Natural killer cell (primary cell): Measurements from ENCODE around the gene CCDC13. TPM values are rescaled to one million over a fixed set of nuclear protein-coding genes. Genes with fewer than 3 reads are reported as not detected.

Source experiments
- ATAC-seq, 3 donors: fragments of 150-1000 bp in 2 of 3; fragments of 200-7000 bp in 1 of 3; cut with Tn5 transposase; 1 replicate in 1 of 3; 2 replicates in 2 of 3; pipeline ENCODE4 v1.10.0; 2021; ENCODE audit warnings: mild to moderate bottlenecking in 2 of 3, moderate library complexity in 2 of 3
- DNase-seq, 2 donors: peaks; one replicate each; pipeline versions ENCODE4 v3.0.0 to v3.0.0-alpha.2; 2013 to 2021; ENCODE audit warnings: mixed read lengths in 1 of 2
- H3K27ac ChIP-seq: one replicate; pipeline ENCODE4 v1.5.1; 2013; ENCODE audit warnings: mild to moderate bottlenecking, low read length
- H3K27me3 ChIP-seq: one replicate; pipeline ENCODE4 v1.6.1; 2013; ENCODE audit warnings: low read length; ENCODE audit not compliant: control insufficient read depth, insufficient read depth
- H3K36me3 ChIP-seq: one replicate; pipeline ENCODE4 v1.6.1; 2013; ENCODE audit warnings: low read length; ENCODE audit not compliant: control insufficient read depth, insufficient read depth
- H3K4me1 ChIP-seq: one replicate; pipeline ENCODE4 v1.6.1; 2013; ENCODE audit warnings: low read length; ENCODE audit not compliant: control insufficient read depth, insufficient read depth
- H3K4me3 ChIP-seq: one replicate; pipeline ENCODE4 v1.5.1; 2013; ENCODE audit warnings: low read length
- H3K9me3 ChIP-seq: one replicate; pipeline ENCODE4 v1.6.1; 2013; ENCODE audit warnings: low read length; ENCODE audit not compliant: control insufficient read depth, insufficient read depth
- H3K27ac Mint-ChIP-seq, 2 donors: one replicate each; pipeline ENCODE4 v1.8.0; 2022; ENCODE audit warnings: mild to moderate bottlenecking in 2 of 2, mixed read lengths in 2 of 2, moderate library complexity in 1 of 2
- H3K27me3 Mint-ChIP-seq, 2 donors: one replicate each; pipeline ENCODE4 v1.8.0; 2022; ENCODE audit warnings: low read depth in 2 of 2, mixed read lengths in 2 of 2
- H3K36me3 Mint-ChIP-seq: one replicate; pipeline ENCODE4 v1.8.0; 2022; ENCODE audit warnings: mixed read lengths
- H3K4me1 Mint-ChIP-seq, 2 donors: one replicate each; pipeline ENCODE4 v1.8.0; 2022; ENCODE audit warnings: mixed read lengths in 2 of 2
- H3K4me3 Mint-ChIP-seq: one replicate; pipeline ENCODE4 v1.8.0; 2022; ENCODE audit warnings: mild to moderate bottlenecking, moderate library complexity, mixed read lengths
- H3K9me3 Mint-ChIP-seq, 2 donors: one replicate each; pipeline ENCODE4 v1.8.0; 2022; ENCODE audit warnings: mixed read lengths in 2 of 2
- WGBS: methylation state at CpG from one replicate; pipeline ENCODE4 v1.1.7; 2013; ENCODE audit warnings: missing lambda C conversion rate; ENCODE audit not compliant: insufficient coverage; 5-methylcytosine and 5-hydroxymethylcytosine counted together
- intact Hi-C: fragments of 100-400 bp; cut with micrococcal nuclease; formaldehyde crosslinking; loops from one replicate; pipeline ENCODE4 v1.14.2; 2022
- total RNA-seq, 4 donors: library from RNA; stranded (reverse); fragments of 120-200 nt in 1 of 4; gene quantifications; one replicate each; pipeline versions ENCODE4 v1.2.3 to v1.2.4, GENCODE V29; 2013 to 2022
- TF ChIP-seq, protein P1 (sequence below): fragments of 200-600 bp; IDR thresholded peaks from one replicate; pipeline ENCODE4 v1.8.0; 2022; ENCODE audit warnings: antibody characterized with exemption

The CCDC13 gene
- total RNA-seq, 3 donors from 2014 or later (not counting 1 experiment from before 2014, with no cell fraction given): 0.35 to 0.88 (median 0.47) TPM

DNA sequence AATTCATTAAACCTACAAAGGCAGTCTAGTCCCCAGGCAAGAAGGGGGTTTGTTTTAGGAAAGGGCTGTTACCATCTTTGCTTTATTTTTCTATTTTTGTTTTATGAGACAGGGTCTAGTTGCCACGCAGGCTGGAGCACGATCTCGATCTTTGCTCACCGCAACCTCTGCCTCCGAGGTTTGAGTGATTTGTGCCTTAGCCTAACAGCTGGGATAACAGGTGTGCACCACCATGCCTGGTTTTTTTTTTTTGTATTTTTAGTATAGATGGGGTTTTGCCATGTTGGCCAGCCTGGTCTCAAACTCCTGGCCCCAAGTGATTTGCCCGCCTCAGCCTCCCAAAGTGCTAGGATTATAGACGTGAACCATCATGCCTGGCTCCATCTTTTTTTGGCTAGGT is 26.3 kb upstream of the CCDC13 start:
- intact Hi-C loops: no loop called here
- H3K27ac ChIP-seq: no peak overlapping the region
- Mint-ChIP-seq H3K4me3 (no peak overlapping the region), H3K4me1 (peaks cover 40 to 47% of the 10 kb centered on the region in 2 donors), H3K9me3 (no peaks in the 10 kb centered on the region), H3K27me3 (no peaks in the 10 kb centered on the region), H3K27ac (no peak overlapping the region), H3K36me3 (no peaks in the 10 kb centered on the region)
- TF ChIP-seq, protein P1, sequence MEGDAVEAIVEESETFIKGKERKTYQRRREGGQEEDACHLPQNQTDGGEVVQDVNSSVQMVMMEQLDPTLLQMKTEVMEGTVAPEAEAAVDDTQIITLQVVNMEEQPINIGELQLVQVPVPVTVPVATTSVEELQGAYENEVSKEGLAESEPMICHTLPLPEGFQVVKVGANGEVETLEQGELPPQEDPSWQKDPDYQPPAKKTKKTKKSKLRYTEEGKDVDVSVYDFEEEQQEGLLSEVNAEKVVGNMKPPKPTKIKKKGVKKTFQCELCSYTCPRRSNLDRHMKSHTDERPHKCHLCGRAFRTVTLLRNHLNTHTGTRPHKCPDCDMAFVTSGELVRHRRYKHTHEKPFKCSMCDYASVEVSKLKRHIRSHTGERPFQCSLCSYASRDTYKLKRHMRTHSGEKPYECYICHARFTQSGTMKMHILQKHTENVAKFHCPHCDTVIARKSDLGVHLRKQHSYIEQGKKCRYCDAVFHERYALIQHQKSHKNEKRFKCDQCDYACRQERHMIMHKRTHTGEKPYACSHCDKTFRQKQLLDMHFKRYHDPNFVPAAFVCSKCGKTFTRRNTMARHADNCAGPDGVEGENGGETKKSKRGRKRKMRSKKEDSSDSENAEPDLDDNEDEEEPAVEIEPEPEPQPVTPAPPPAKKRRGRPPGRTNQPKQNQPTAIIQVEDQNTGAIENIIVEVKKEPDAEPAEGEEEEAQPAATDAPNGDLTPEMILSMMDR: no peak
- H3K27me3 ChIP-seq: no peaks in the 10 kb centered on the region
- no peak overlapping the region for H3K4me3 ChIP-seq
- no peaks in the 10 kb centered on the region for H3K36me3 ChIP-seq
- peaks cover 10% of the 10 kb centered on the region for H3K4me1 ChIP-seq
- WGBS: 80% methylated on average over 7 of the region's 7 CpGs
- no peak for ATAC-seq
- DNase-seq: no peak
- H3K9me3 ChIP-seq: no peaks in the 10 kb centered on the region

DNA sequence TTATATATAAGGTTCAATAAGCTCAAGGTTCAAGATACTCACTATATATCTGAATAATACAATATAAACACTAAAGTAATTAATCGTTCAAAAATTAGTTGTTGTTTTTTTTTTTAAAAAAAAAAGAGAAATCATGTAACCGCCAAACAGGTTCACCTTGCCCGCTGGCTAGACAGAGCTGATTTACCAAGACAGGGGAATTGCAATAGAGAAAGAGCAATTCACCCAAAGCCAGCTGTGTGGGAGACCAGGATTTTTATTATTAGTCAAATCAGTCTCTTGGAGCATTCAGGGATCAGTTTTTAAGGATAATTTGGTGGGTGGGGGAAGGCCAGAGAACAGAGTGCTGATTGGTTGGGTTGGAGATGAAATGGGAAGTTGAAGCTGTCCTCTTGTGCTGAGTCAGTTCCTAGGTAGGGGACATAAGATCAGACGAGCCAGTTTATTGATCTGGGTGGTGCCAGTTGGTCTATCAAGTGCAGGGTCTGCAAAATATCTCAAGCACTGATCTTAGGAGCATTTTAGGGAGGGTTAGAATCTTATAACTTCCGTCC is 23.4 kb upstream of the CCDC13 start:
- no peaks in the 10 kb centered on the region for H3K9me3 ChIP-seq
- DNase-seq: no peak
- no peak for ATAC-seq
- H3K27me3 Mint-ChIP-seq: no peaks in the 10 kb centered on the region
- H3K4me3 Mint-ChIP-seq: no peak overlapping the region
- 93% methylated on average over 4 of the region's 5 CpGs for WGBS
- intact Hi-C loops: no loop called here
- H3K4me3 ChIP-seq: no peak overlapping the region
- no peaks in the 10 kb centered on the region for H3K36me3 Mint-ChIP-seq
- peaks cover 21 to 25% of the 10 kb centered on the region in 2 donors for H3K4me1 Mint-ChIP-seq
- H3K27ac ChIP-seq: no peak overlapping the region
- H3K9me3 Mint-ChIP-seq: no peaks in the 10 kb centered on the region
- TF ChIP-seq, protein P1: no peak
- no peak overlapping the region for H3K27ac Mint-ChIP-seq
- no peaks in the 10 kb centered on the region for H3K4me1 ChIP-seq
- no peaks in the 10 kb centered on the region for H3K27me3 ChIP-seq
- peaks cover 12% of the 10 kb centered on the region for H3K36me3 ChIP-seq

DNA sequence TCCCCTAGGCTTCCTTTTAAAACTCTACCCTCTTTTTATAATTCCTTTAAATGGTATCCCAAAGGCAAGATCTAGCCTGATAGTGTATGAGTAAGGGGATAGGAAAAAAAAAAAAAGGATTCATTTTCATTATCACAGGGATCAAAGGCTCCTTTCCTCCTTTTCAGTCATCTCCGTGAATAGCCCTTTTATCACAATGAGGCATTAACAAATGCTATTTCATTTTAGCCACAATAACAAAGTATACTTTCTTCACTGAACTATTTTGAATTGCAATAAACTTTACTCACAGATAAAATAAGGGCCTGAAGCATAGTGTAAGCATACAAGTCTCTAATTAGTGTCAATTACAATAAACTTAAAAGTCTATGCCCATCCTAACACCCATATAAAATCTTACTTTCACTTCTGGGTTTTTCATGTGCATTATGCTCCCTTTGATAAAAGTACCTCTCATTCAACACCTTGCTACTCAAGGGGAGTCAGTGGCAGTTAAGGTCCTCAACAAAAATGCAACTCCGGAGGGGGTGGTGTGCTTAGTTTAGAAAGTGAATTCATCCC is 22.6 kb upstream of the CCDC13 start:
- Histone ChIP-seq H3K9me3 (no peaks in the 10 kb centered on the region), H3K36me3 (peaks cover 12% of the 10 kb centered on the region), H3K27me3 (no peaks in the 10 kb centered on the region), H3K4me3 (no peak overlapping the region), H3K4me1 (no peaks in the 10 kb centered on the region), H3K27ac (no peak overlapping the region)
- TF ChIP-seq, protein P1: no peak
- Mint-ChIP-seq H3K4me3 (no peak overlapping the region), H3K36me3 (no peaks in the 10 kb centered on the region), H3K9me3 (no peaks in the 10 kb centered on the region), H3K4me1 (peaks cover 17 to 21% of the 10 kb centered on the region in 2 donors), H3K27ac (no peak overlapping the region), H3K27me3 (no peaks in the 10 kb centered on the region)
- intact Hi-C loops: no loop called here
- WGBS: 100% methylated on average over 1 of the region's 2 CpGs
- DNase-seq: no peak
- no peak for ATAC-seq
